Muscle of leg (tissue), 16 donors: ENCODE measurements around the gene SMAD2. TPM values are rescaled to one million over a fixed set of nuclear protein-coding genes. Genes with fewer than 3 reads are reported as not detected.

Source experiments
- DNase-seq: peaks from one replicate; pipeline ENCODE4 v3.0.0; 2013
- H3K27ac ChIP-seq: one replicate; pipeline ENCODE4 v1.5.1; 2013; ENCODE audit warnings: mild to moderate bottlenecking, low read length, control low read depth
- H3K27me3 ChIP-seq: one replicate; pipeline ENCODE4 v1.6.1; 2013; ENCODE audit warnings: low read length; ENCODE audit not compliant: control insufficient read depth, insufficient read depth
- H3K36me3 ChIP-seq: one replicate; pipeline ENCODE4 v1.6.1; 2013; ENCODE audit warnings: low read length; ENCODE audit not compliant: control insufficient read depth, insufficient read depth
- H3K4me1 ChIP-seq: one replicate; pipeline ENCODE4 v1.6.1; 2013; ENCODE audit warnings: low read length; ENCODE audit not compliant: control insufficient read depth, insufficient read depth
- H3K4me3 ChIP-seq: one replicate; pipeline ENCODE4 v1.5.1; 2013; ENCODE audit warnings: low read length, control low read depth
- H3K9me3 ChIP-seq: replicated peaks from 2 replicates; pipeline ENCODE4 v1.6.1; 2013; ENCODE audit warnings: low read depth, low read length; ENCODE audit not compliant: control insufficient read depth
- WGBS: methylation state at CpG from one replicate; pipeline ENCODE4 v1.1.5; 2013; ENCODE audit warnings: missing lambda C conversion rate; ENCODE audit not compliant: insufficient coverage; 5-methylcytosine and 5-hydroxymethylcytosine counted together
- long read RNA-seq, 11 donors: transcript quantifications; one replicate each; lab custom pipeline, GENCODE V29; 2026
- polyA plus RNA-seq, 8 donors: library from polyadenylated mRNA; unstranded; fragments of 120-200 nt; gene quantifications; one replicate each; pipeline versions ENCODE4 v1.2.1 to v1.2.3, GENCODE V29; 2013; ENCODE audit warnings: inconsistent platforms in 1 of 8, low replicate concordance in 1 of 8; ENCODE audit not compliant: insufficient read length in 8 of 8, insufficient read depth in 1 of 8
- total RNA-seq: library from RNA; stranded (reverse); fragments of 120-200 nt; gene quantifications from one replicate; pipeline ENCODE4 v1.2.4, GENCODE V29; 2013

SMAD2 gene
- total RNA-seq: 91.8 TPM
- 10 to 100 TPM; 42.7 to 61.6 (median 56.0) TPM for polyA plus RNA-seq
- long read RNA-seq, donor 1, full-length matches to known transcripts: 1 of 1 reads
- long read RNA-seq, donor 1, partial matches to known transcripts: 0 of 1 reads
- long read RNA-seq, donor 1, other reads (novel, unspliced or antisense): 0 of 1 reads
- long read RNA-seq, donor 2: 0 reads
- long read RNA-seq, donor 3, full-length matches to known transcripts: 11 of 11 reads
- long read RNA-seq, donor 3, partial matches to known transcripts: 0 of 11 reads
- long read RNA-seq, donor 3, other reads (novel, unspliced or antisense): 0 of 11 reads
- long read RNA-seq, donor 4, full-length matches to known transcripts: 5 of 5 reads
- long read RNA-seq, donor 4, partial matches to known transcripts: 0 of 5 reads
- long read RNA-seq, donor 4, other reads (novel, unspliced or antisense): 0 of 5 reads
- long read RNA-seq, donor 5, full-length matches to known transcripts: 11 of 16 reads
- long read RNA-seq, donor 5, partial matches to known transcripts: 0 of 16 reads
- long read RNA-seq, donor 5, other reads (novel, unspliced or antisense): 5 of 16 reads
- long read RNA-seq, donor 6, full-length matches to known transcripts: 8 of 8 reads
- long read RNA-seq, donor 6, partial matches to known transcripts: 0 of 8 reads
- long read RNA-seq, donor 6, other reads (novel, unspliced or antisense): 0 of 8 reads
- long read RNA-seq, donor 7, full-length matches to known transcripts: 3 of 9 reads
- long read RNA-seq, donor 7, partial matches to known transcripts: 6 of 9 reads
- long read RNA-seq, donor 7, other reads (novel, unspliced or antisense): 0 of 9 reads
- long read RNA-seq, donor 8, full-length matches to known transcripts: 7 of 7 reads
- long read RNA-seq, donor 8, partial matches to known transcripts: 0 of 7 reads
- long read RNA-seq, donor 8, other reads (novel, unspliced or antisense): 0 of 7 reads
- long read RNA-seq, donor 9, full-length matches to known transcripts: 6 of 6 reads
- long read RNA-seq, donor 9, partial matches to known transcripts: 0 of 6 reads
- long read RNA-seq, donor 9, other reads (novel, unspliced or antisense): 0 of 6 reads
- long read RNA-seq, donor 10, full-length matches to known transcripts: 8 of 22 reads
- long read RNA-seq, donor 10, partial matches to known transcripts: 14 of 22 reads
- long read RNA-seq, donor 10, other reads (novel, unspliced or antisense): 0 of 22 reads
- long read RNA-seq, donor 11, full-length matches to known transcripts: 7 of 7 reads
- long read RNA-seq, donor 11, partial matches to known transcripts: 0 of 7 reads
- long read RNA-seq, donor 11, other reads (novel, unspliced or antisense): 0 of 7 reads

DNA sequence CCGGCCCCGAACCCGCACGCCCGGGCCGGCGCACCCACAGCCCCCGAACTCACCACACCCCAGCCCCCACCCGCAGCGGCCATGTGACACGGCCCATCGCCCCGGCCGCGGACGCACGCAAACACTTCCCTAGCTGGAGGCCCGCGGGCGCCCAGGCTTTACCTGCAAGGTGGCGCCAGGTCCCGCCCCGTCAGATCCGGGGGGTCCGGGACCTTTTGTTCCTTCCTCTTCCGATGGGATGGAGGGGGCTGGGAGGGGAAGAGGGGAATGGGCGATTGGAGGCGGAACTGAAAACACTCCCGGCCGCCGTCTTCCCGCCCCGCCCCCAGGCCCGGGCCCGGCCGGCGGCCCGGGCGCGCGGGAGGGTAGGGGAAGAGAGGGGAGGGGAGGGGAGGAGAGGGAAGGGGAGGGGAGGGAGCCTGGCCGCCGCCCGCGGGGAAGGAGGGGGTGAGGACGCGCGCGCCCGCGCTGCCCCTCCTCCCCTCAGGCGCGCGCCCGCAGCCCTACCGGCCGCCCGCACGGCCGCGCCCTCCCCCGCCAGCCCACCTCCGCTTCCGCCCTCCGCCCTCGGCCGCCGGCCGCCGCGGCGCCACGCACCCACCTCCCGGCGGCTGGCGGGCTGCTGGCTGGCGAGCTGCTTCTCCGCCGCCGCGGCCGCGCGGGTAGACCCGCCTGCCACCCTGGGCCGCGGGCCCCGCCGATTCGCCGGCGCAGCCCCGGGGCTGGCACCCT lies at the start of gene SMAD2:
TSS of gene SMAD2 (minus strand) at position 461 of the 732 bp plus-strand sequence. CDS start 33,903 bp downstream, outside the sequence.
- no peaks in the 10 kb centered on the region for H3K9me3 ChIP-seq
- peak within 1 kb of the TSS; percentile 73 for H3K4me3 ChIP-seq
- no peaks in the 10 kb centered on the region for H3K36me3 ChIP-seq
- H3K27me3 ChIP-seq: no peaks in the 10 kb centered on the region
- under 1% methylated on average over 78 of the region's 93 CpGs for WGBS
- peaks cover 6% of the 10 kb centered on the region for H3K4me1 ChIP-seq
- peak within 1 kb of the TSS; percentile 94 for H3K27ac ChIP-seq
- peak; percentile 91 for DNase-seq

DNA sequence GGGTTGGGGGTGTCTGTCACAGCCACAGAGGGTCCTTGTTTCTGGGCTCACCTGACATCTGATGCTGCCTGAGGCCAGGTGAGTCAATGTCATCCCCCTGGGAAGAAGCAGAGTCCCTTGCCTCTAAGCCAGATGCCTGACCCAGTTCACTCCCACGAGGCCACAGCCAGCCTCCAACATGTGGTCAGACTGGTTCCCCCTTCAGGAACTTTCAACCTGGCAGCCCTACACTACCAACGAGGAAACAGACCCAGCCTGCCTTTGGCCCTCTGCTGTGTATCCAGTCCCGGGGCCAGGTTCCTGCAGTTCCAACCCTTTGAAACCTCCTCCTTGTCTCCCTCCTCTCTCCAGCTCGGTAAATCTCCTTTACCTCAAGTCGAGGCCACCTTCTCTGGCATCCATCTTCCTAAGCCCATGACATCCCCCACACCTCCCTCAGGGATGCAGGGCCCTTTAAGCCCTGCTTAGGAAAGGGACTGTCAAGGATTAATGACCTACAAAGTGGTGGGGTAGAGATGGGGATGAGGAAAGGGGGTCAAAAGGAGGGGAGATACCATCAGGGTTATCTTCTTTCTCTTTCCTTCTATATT lies 49.2 kb upstream of the SMAD2 start:
- no peaks in the 10 kb centered on the region for H3K36me3 ChIP-seq
- H3K27me3 ChIP-seq: peaks cover 5% of the 10 kb centered on the region
- H3K9me3 ChIP-seq: no peaks in the 10 kb centered on the region
- 14% methylated on average over 3 of the region's 5 CpGs for WGBS
- no peak overlapping the region for H3K4me3 ChIP-seq
- no peaks in the 10 kb centered on the region for H3K4me1 ChIP-seq
- no peak overlapping the region for H3K27ac ChIP-seq
- no peak for DNase-seq

DNA sequence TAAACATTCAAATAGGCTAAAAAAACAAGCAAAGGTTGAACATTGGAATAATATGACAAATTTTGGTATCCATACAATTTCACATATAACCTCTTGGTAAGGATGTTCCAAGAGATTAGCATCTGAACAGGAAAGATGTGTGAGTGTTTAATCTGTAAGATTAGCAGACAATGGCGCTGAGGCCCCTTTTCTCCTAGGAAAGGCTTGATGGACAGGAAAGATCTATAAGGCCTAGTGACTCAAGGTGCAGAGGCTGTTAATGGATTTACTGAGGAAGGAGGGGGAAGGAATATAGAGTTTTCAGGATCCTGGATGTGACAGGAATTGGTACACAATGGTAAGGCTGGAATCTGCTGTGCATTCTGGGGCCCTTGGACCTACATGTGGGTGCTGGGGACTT lies 48.1 kb upstream of the SMAD2 start:
- no peak overlapping the region for H3K4me3 ChIP-seq
- no peaks in the 10 kb centered on the region for H3K4me1 ChIP-seq
- no peak overlapping the region for H3K27ac ChIP-seq
- H3K36me3 ChIP-seq: no peaks in the 10 kb centered on the region
- H3K9me3 ChIP-seq: no peaks in the 10 kb centered on the region
- 75% methylated on average over 1 of the region's 1 CpG for WGBS
- no peak for DNase-seq
- H3K27me3 ChIP-seq: peaks cover 5% of the 10 kb centered on the region

DNA sequence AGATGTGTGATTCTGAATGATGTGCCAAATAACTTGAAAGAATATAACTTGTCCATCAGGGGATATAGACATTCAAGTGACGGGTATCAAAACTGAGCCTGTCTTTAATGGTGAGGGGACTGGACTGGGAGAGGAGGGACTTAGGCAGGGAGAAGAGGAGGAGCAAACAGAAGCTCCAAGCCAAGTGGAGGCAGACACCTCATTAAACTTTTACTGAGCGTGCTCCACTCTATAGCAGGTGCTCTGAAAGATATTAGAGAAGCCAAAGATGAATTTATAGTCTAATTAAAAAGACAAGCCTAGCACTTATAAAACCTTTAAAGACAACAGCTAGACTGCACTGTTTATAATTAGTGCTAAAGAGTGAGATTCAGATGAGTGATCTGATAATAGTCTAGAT lies 47.7 kb upstream of the SMAD2 start:
- H3K4me3 ChIP-seq: no peak overlapping the region

DNA sequence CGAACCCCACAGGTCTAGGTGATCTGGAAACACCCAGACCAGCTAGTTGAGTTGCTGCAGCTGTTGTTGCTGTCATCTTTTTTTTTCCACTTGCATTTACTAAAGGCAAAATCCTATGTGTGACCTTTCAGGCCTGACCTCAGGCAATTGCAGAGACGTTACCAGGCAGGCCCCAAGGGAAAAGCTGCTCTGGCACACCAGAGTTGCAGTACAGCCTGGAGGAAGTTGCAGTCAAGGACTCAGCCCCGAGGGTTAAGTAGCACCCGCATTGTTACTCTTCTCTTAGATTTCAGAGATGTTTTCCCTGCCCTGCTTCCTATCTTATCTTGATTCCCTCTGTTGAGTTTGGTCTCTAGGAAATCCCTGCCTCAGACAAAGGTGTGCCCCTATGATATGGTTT lies 45.2 kb upstream of the SMAD2 start:
- Histone ChIP-seq H3K27ac (no peak overlapping the region), H3K36me3 (no peaks in the 10 kb centered on the region), H3K9me3 (no peaks in the 10 kb centered on the region), H3K4me3 (no peak overlapping the region), H3K27me3 (peaks cover 5% of the 10 kb centered on the region), H3K4me1 (no peaks in the 10 kb centered on the region)
- whole genome bisulfite sequencing: 33% methylated on average over 2 of the region's 4 CpGs
- no peak for DNase-seq

More for the DNA sequence above, 47.7 kb upstream of the SMAD2 start:
- 73% methylated on average over 1 of the region's 2 CpGs for WGBS
- Histone ChIP-seq H3K9me3 (no peaks in the 10 kb centered on the region), H3K4me1 (no peaks in the 10 kb centered on the region), H3K36me3 (no peaks in the 10 kb centered on the region), H3K27me3 (peaks cover 5% of the 10 kb centered on the region), H3K27ac (no peak overlapping the region)
- DNase-seq: no peak

DNA sequence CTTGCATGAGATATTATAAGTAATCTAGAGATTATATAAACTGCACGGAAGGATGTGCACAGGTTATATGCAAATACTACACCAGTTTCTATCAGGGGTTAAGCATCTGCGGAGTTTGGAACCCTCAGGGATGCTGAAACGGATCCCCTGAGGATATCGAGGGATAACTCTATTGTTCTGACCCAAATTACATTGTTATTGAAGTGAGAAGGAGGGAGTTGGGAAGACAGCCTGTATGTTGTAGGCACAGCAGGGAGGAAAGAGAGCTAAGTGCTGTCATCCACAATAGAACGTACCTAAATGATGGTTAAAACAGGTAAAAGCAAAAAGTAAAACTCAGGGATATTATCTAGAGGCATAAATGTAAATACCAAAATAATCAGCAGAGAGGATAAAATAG lies 44.6 kb upstream of the SMAD2 start:
- no peak overlapping the region for H3K27ac ChIP-seq
- H3K27me3 ChIP-seq: peaks cover 5% of the 10 kb centered on the region
- WGBS: no CpG with 5 or more reads among the region's 5 CpGs
- H3K4me3 ChIP-seq: no peak overlapping the region
- H3K4me1 ChIP-seq: no peaks in the 10 kb centered on the region
- H3K9me3 ChIP-seq: no peaks in the 10 kb centered on the region
- no peak for DNase-seq
- no peaks in the 10 kb centered on the region for H3K36me3 ChIP-seq

DNA sequence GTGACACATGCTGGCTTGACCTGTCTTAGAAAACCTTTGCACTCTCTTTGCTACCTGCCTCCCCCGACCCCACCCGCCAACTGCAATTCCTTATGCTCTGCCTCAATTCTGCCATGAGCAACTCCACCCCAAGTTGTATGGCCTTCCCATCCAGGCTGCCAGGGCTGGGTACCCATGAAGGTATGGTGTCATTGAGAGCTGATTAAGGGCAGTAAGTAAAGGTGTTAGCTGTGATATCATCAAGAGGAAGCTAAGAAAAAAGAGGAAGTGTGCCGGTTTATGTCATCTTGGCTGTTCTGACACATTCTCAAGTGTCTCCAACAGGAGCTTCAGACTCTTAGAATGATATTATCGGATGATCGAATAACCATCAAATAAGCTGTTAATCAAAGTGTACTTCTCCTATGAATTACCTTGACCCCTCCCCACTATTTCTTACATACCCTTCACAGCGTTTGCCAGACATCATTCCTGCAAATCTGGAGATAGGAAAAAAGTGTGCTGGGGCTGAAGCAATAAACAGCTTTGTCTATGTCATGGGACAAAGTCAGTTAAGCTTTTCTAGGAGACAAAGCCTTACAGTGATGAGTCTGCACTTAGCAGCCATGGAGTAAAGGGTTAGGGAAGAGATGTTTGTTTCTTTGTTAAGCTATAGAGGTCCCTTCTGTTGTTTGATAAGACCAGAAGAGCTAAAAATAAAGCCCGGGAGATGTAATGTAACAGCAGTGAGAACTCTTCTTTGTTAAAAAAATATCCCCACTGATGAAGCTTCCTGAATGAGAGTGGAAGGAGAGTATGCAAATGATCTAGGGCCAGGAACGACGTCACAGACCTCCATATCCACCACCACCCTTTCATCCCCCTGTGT lies 40.4 kb upstream of the SMAD2 start:
- WGBS: 71% methylated on average over 1 of the region's 9 CpGs
- H3K27ac ChIP-seq: no peak overlapping the region
- no peak overlapping the region for H3K4me3 ChIP-seq
- DNase-seq: no peak
- peaks cover 6% of the 10 kb centered on the region for H3K4me1 ChIP-seq
- no peaks in the 10 kb centered on the region for H3K27me3 ChIP-seq
- H3K9me3 ChIP-seq: no peaks in the 10 kb centered on the region
- no peaks in the 10 kb centered on the region for H3K36me3 ChIP-seq

DNA sequence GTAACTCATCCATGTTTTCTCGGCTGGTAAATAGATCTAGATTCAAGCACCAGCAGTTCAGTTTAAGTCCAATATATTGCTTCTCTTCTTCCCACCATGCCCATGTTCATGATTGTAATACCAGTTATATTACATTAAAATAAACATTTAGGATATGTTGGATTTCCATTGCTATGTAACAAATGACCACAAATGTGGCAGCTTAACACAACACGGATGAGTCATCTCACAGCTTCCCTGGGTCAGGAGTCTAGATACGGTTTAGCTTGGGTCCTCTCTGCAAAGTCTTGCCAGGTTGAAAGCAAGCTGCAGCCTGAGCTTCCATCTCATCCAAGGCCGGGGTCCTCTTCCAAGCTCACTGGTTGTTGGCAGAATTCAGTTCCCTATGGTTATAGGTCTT lies 39.4 kb upstream of the SMAD2 start:
- no peaks in the 10 kb centered on the region for H3K27me3 ChIP-seq
- H3K9me3 ChIP-seq: no peaks in the 10 kb centered on the region
- H3K27ac ChIP-seq: no peak overlapping the region
- 38% methylated on average over 1 of the region's 4 CpGs for WGBS
- H3K4me1 ChIP-seq: peaks cover 6% of the 10 kb centered on the region
- DNase-seq: peak; percentile 69
- no peak overlapping the region for H3K4me3 ChIP-seq
- no peaks in the 10 kb centered on the region for H3K36me3 ChIP-seq
